H9 (cell line): ENCODE results near the gene RNF113A. TPM values are rescaled to one million over a fixed set of nuclear protein-coding genes. Genes with fewer than 3 reads are reported as not detected.

Experiments
- DNase-seq: peaks from one replicate; pipeline ENCODE4 v3.0.0-alpha.2; 2017
- H2AFZ ChIP-seq: one replicate; pipeline ENCODE4 v1.6.1; 2013; ENCODE audit warnings: mild to moderate bottlenecking, low read length, control low read depth, moderate library complexity
- H2AK5ac ChIP-seq: 2 replicates; pipeline ENCODE4 v1.6.1; 2013; ENCODE audit warnings: low read length, control low read depth, mixed read lengths; ENCODE audit not compliant: insufficient read length
- H2BK120ac ChIP-seq: one replicate; pipeline ENCODE4 v1.6.1; 2013; ENCODE audit warnings: low read depth, mild to moderate bottlenecking, low read length, control low read depth, inconsistent platforms; ENCODE audit not compliant: poor library complexity, severe bottlenecking
- H2BK12ac ChIP-seq: 2 replicates; pipeline ENCODE4 v1.6.1; 2013; ENCODE audit warnings: low read length, control low read depth, mixed read lengths, low read depth; ENCODE audit not compliant: insufficient read length
- H2BK15ac ChIP-seq: 2 replicates; pipeline ENCODE4 v1.6.1; 2013; ENCODE audit warnings: low read depth, low read length, control low read depth
- H2BK20ac ChIP-seq: one replicate; pipeline ENCODE4 v1.6.1; 2013; ENCODE audit warnings: low read depth, mild to moderate bottlenecking, low read length, control low read depth, inconsistent platforms; ENCODE audit not compliant: poor library complexity, severe bottlenecking
- H2BK5ac ChIP-seq: 2 replicates; pipeline ENCODE4 v1.6.1; 2013; ENCODE audit warnings: low read length, control low read depth, mixed read lengths; ENCODE audit not compliant: insufficient read length
- H3K14ac ChIP-seq: 2 replicates; pipeline ENCODE4 v1.6.1; 2013; ENCODE audit warnings: low read length, control low read depth; ENCODE audit not compliant: insufficient read depth
- H3K18ac ChIP-seq: 2 replicates; pipeline ENCODE4 v1.6.1; 2013; ENCODE audit warnings: low read depth, mild to moderate bottlenecking, mixed read lengths, low read length, control low read depth; ENCODE audit not compliant: insufficient read length
- H3K23ac ChIP-seq: 2 replicates; pipeline ENCODE4 v1.6.1; 2013; ENCODE audit warnings: low read length, control low read depth, mixed read lengths, low read depth; ENCODE audit not compliant: insufficient read length
- H3K23me2 ChIP-seq: 2 replicates; pipeline ENCODE4 v1.6.1; 2013; ENCODE audit warnings: low read depth, mild to moderate bottlenecking, mixed read lengths, low read length, control low read depth; ENCODE audit not compliant: insufficient read length, poor library complexity, severe bottlenecking
- H3K27ac ChIP-seq: 2 replicates; pipeline ENCODE4 v1.5.1; 2013; ENCODE audit warnings: low read length, control low read depth, mixed read lengths, low read depth; ENCODE audit not compliant: insufficient read length
- H3K27me3 ChIP-seq: 2 replicates; pipeline ENCODE4 v1.6.1; 2013; ENCODE audit warnings: low read length, control low read depth, inconsistent platforms; ENCODE audit not compliant: insufficient read depth
- H3K4ac ChIP-seq: 2 replicates; pipeline ENCODE4 v1.6.1; 2013; ENCODE audit warnings: low read depth, mild to moderate bottlenecking, control low read depth, inconsistent platforms, low read length, moderate library complexity
- H3K4me1 ChIP-seq: 2 replicates; pipeline ENCODE4 v1.6.1; 2013; ENCODE audit warnings: low read length, control low read depth, inconsistent platforms; ENCODE audit not compliant: insufficient read depth
- H3K4me2 ChIP-seq: 2 replicates; pipeline ENCODE4 v1.6.1; 2013; ENCODE audit warnings: low read length, control low read depth, mixed read lengths; ENCODE audit not compliant: insufficient read length, insufficient read depth
- H3K56ac ChIP-seq: 2 replicates; pipeline ENCODE4 v1.6.1; 2013; ENCODE audit warnings: low read depth, mild to moderate bottlenecking, mixed read lengths, low read length, control low read depth; ENCODE audit not compliant: insufficient read length
- H3K79me1 ChIP-seq: 2 replicates; pipeline ENCODE4 v1.6.1; 2013; ENCODE audit warnings: low read depth, mild to moderate bottlenecking, moderate library complexity, low read length, control low read depth, inconsistent platforms; ENCODE audit not compliant: insufficient read depth, poor library complexity, severe bottlenecking
- H3K79me2 ChIP-seq: 2 replicates; pipeline ENCODE4 v1.6.1; 2013; ENCODE audit warnings: low read length, control low read depth, inconsistent platforms; ENCODE audit not compliant: insufficient read depth
- H3K9ac ChIP-seq: 2 replicates; pipeline ENCODE4 v1.6.1; 2013; ENCODE audit warnings: low read length, control low read depth, mixed read lengths; ENCODE audit not compliant: insufficient read length; ENCODE audit errors: extremely low read depth
- H3K9me3 ChIP-seq: one replicate; pipeline ENCODE4 v1.6.1; 2013; ENCODE audit warnings: low read depth, low read length, inconsistent platforms; ENCODE audit not compliant: control insufficient read depth
- H3T11ph ChIP-seq: one replicate; pipeline ENCODE4 v1.6.1; 2013; ENCODE audit warnings: mild to moderate bottlenecking, low read length, control low read depth, inconsistent platforms
- H4K20me1 ChIP-seq: one replicate; pipeline ENCODE4 v1.6.1; 2013; ENCODE audit not compliant: control insufficient read depth, insufficient read length, insufficient read depth
- H4K5ac ChIP-seq: 2 replicates; pipeline ENCODE4 v1.6.1; 2013; ENCODE audit warnings: low read depth, mild to moderate bottlenecking, mixed read lengths, low read length, control low read depth; ENCODE audit not compliant: insufficient read length
- H4K8ac ChIP-seq: replicated peaks from 2 replicates; pipeline ENCODE4 v1.6.1; 2013; ENCODE audit warnings: low read length, control low read depth, mixed read lengths, low read depth; ENCODE audit not compliant: insufficient read length
- H4K91ac ChIP-seq: 2 replicates; pipeline ENCODE4 v1.6.1; 2013; ENCODE audit warnings: low read depth, mild to moderate bottlenecking, moderate library complexity, mixed read lengths, low read length, control low read depth; ENCODE audit not compliant: insufficient read length
- H3K27ac Mint-ChIP-seq, 3 experiments: 2 replicates in 2 of 3; 3 replicates in 1 of 3; pipeline ENCODE4 v1.8.0; 2020 to 2021; ENCODE audit warnings: mixed read lengths in 3 of 3, mild to moderate bottlenecking in 1 of 3, moderate library complexity in 1 of 3
- H3K27me3 Mint-ChIP-seq: 2 replicates; pipeline ENCODE4 v1.8.0; 2021; ENCODE audit warnings: low read depth, mild to moderate bottlenecking, moderate library complexity, mixed read lengths
- H3K36me3 Mint-ChIP-seq, 3 experiments: 2 replicates in 2 of 3; 3 replicates in 1 of 3; pipeline ENCODE4 v1.8.0; 2020 to 2021; ENCODE audit warnings: low read depth in 3 of 3, mixed read lengths in 3 of 3; ENCODE audit not compliant: insufficient read depth in 1 of 3
- H3K4me1 Mint-ChIP-seq, 2 experiments: 2 replicates each; pipeline ENCODE4 v1.8.0; 2020; ENCODE audit warnings: mixed read lengths in 2 of 2
- H3K4me3 Mint-ChIP-seq, 2 experiments: 2 replicates in 1 of 2; 3 replicates in 1 of 2; pipeline ENCODE4 v1.8.0; 2020 to 2021; ENCODE audit warnings: mild to moderate bottlenecking in 2 of 2, mixed read lengths in 2 of 2, moderate library complexity in 1 of 2
- H3K9me3 Mint-ChIP-seq, 2 experiments: 2 replicates in 1 of 2; 3 replicates in 1 of 2; pipeline ENCODE4 v1.8.0; 2020; ENCODE audit warnings: mild to moderate bottlenecking in 2 of 2, mixed read lengths in 2 of 2, moderate library complexity in 1 of 2
- WGBS: extraction: QIAGEN DNeasy Blood & Tissue Kit; methylation state at CpG from one replicate; pipeline ENCODE4 v1.1.7; 2013; ENCODE audit warnings: missing lambda C conversion rate, low lambda C conversion rate, mixed read lengths; ENCODE audit not compliant: insufficient read length; ENCODE audit errors: extremely low coverage; 5-methylcytosine and 5-hydroxymethylcytosine counted together
- total RNA-seq: library from RNA; stranded (reverse); gene quantifications from 2 replicates; pipeline ENCODE4 v1.2.1, GENCODE V29; 2021
- TF ChIP-seq, protein P1 (sequence below): fragments of 200-600 bp; sonication (generic); conservative IDR thresholded peaks from 3 replicates; pipeline ENCODE4 v1.8.0; 2021; ENCODE audit warnings: antibody characterized with exemption, mild to moderate bottlenecking

RNF113A gene
- total RNA-seq, 1 experiment from 2014 or later: 13.7 TPM

DNA sequence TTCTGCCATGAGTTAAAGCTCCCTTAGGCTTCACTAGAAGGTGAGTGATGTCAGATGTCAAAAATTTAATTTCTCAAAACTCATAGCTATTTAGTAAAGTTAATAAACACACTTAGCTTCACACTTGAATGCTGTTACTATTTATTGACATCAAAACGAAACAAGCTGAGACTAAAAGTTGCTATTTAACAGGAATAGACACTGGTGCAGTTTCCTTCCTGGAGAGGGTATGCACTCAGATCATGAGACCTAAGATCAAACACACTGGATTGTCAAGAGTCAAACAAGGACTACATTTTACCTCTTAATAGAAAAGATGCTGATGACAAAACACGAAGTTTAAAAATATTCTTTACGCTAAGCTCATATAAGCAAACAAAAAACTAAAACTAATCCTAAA is 37.6 kb downstream of the RNF113A start:
- H3K9me3 Mint-ChIP-seq: peaks cover 59 to 71% of the 10 kb centered on the region in 2 experiments
- H2BK20ac ChIP-seq: no peak overlapping the region
- peaks cover 2% of the 10 kb centered on the region for H3K27me3 Mint-ChIP-seq
- H2BK15ac ChIP-seq: no peak overlapping the region
- H3K4me2 ChIP-seq: no peak overlapping the region
- H3K27ac Mint-ChIP-seq: no peak overlapping the region
- H3K36me3 Mint-ChIP-seq: peaks cover 53 to 82% (median 77%) of the 10 kb centered on the region in 3 experiments
- no peak overlapping the region for H3K23ac ChIP-seq
- no peaks in the 10 kb centered on the region for H3K27me3 ChIP-seq
- no peak overlapping the region for H4K5ac ChIP-seq
- H4K20me1 ChIP-seq: no peaks in the 10 kb centered on the region
- H3K18ac ChIP-seq: no peak overlapping the region
- H3K4ac ChIP-seq: no peak overlapping the region
- no peak overlapping the region for H2BK120ac ChIP-seq
- TF ChIP-seq, protein P1, sequence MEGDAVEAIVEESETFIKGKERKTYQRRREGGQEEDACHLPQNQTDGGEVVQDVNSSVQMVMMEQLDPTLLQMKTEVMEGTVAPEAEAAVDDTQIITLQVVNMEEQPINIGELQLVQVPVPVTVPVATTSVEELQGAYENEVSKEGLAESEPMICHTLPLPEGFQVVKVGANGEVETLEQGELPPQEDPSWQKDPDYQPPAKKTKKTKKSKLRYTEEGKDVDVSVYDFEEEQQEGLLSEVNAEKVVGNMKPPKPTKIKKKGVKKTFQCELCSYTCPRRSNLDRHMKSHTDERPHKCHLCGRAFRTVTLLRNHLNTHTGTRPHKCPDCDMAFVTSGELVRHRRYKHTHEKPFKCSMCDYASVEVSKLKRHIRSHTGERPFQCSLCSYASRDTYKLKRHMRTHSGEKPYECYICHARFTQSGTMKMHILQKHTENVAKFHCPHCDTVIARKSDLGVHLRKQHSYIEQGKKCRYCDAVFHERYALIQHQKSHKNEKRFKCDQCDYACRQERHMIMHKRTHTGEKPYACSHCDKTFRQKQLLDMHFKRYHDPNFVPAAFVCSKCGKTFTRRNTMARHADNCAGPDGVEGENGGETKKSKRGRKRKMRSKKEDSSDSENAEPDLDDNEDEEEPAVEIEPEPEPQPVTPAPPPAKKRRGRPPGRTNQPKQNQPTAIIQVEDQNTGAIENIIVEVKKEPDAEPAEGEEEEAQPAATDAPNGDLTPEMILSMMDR: no peak
- H3K9ac ChIP-seq: no peak overlapping the region
- no peak overlapping the region for H2AFZ ChIP-seq
- H2BK12ac ChIP-seq: no peak overlapping the region
- no peak overlapping the region for H3K56ac ChIP-seq
- no peak overlapping the region for H4K91ac ChIP-seq
- no peaks in the 10 kb centered on the region for H3K4me1 ChIP-seq
- H2AK5ac ChIP-seq: no peak overlapping the region
- H3K14ac ChIP-seq: no peak overlapping the region
- H3T11ph ChIP-seq: no peak overlapping the region
- H3K4me1 Mint-ChIP-seq: no peaks in the 10 kb centered on the region
- no peak overlapping the region for H2BK5ac ChIP-seq
- no peak overlapping the region for H3K4me3 Mint-ChIP-seq
- WGBS: no CpG with 5 or more reads among the region's 3 CpGs
- peaks cover 30% of the 10 kb centered on the region for H3K9me3 ChIP-seq
- H3K23me2 ChIP-seq: no peaks in the 10 kb centered on the region
- no peaks in the 10 kb centered on the region for H3K79me2 ChIP-seq
- no peak overlapping the region for H3K27ac ChIP-seq
- no peaks in the 10 kb centered on the region for H3K79me1 ChIP-seq
- no peak overlapping the region for H4K8ac ChIP-seq
- no peak for DNase-seq
